ENCODE measurements around the gene KRTAP10-5.

Gene KRTAP10-5

GRCh38 chr21:44583800-44584147 lies 3.4 kb upstream of the KRTAP10-5 start:
- no peak overlapping the region for H3K4me3 ChIP-seq (replicated peaks; ENCODE audit: low read depth, low read length)
- TF ChIP-seq CTCF (IDR thresholded peaks at IDR 0.05; ENCODE audit: low read depth, low read length, missing control alignments) = no peak
- DNase-seq (ENCODE audit: extremely low read depth, low read depth) = no peak

GRCh38 chr21:44583089-44583799 lies 2.8 kb upstream of the KRTAP10-5 start:
- no peak for DNase-seq (ENCODE audit: extremely low read depth, low read depth)
- H3K4me3 ChIP-seq (replicated peaks; ENCODE audit: low read depth, low read length) = no peak overlapping the region
- TF ChIP-seq CTCF (IDR thresholded peaks at IDR 0.05; ENCODE audit: low read depth, low read length, missing control alignments) = no peak

- DNase-seq (ENCODE audit: extremely low read depth, low read depth) = no peak
- TF ChIP-seq CTCF (IDR thresholded peaks at IDR 0.05; ENCODE audit: low read depth, low read length, missing control alignments) = no peak
- H3K4me3 ChIP-seq (replicated peaks; ENCODE audit: low read depth, low read length) = no peak overlapping the region
These were observed 1.7 kb upstream of the KRTAP10-5 start for GRCh38 chr21:44582055-44582454.

- H3K4me3 ChIP-seq (replicated peaks; ENCODE audit: low read depth, low read length) = no peak overlapping the region
- no peak for TF ChIP-seq CTCF (IDR thresholded peaks at IDR 0.05; ENCODE audit: low read depth, low read length, missing control alignments)
- DNase-seq (ENCODE audit: extremely low read depth, low read depth) = no peak
These were observed 754 bp upstream of the KRTAP10-5 start for GRCh38 chr21:44581158-44581557.

- no peak for DNase-seq (ENCODE audit: extremely low read depth, low read depth)
These were observed 615 bp downstream of the KRTAP10-5 start for GRCh38 chr21:44579833-44580144.

GRCh38 chr21:44579056-44579832 lies 1.2 kb downstream of the KRTAP10-5 start:
- TF ChIP-seq CTCF (IDR thresholded peaks at IDR 0.05; ENCODE audit: low read depth, low read length, missing control alignments) = no peak
- H3K4me3 ChIP-seq (replicated peaks; ENCODE audit: low read depth, low read length) = no peak overlapping the region
- no peak for DNase-seq (ENCODE audit: extremely low read depth, low read depth)

More at GRCh38 chr21:44579833-44580144, 615 bp downstream of the KRTAP10-5 start:
- no peak for TF ChIP-seq CTCF (IDR thresholded peaks at IDR 0.05; ENCODE audit: low read depth, low read length, missing control alignments)
- no peak overlapping the region for H3K4me3 ChIP-seq (replicated peaks; ENCODE audit: low read depth, low read length)

All from HFF-Myc (cell line).